Panc1 (cell line): ENCODE measurements around the gene MCM3AP. TPM values are rescaled to one million over a fixed set of nuclear protein-coding genes. Genes with fewer than 3 reads are reported as not detected.

Experiments used
- ATAC-seq: fragments of 200-7000 bp; cut with Tn5 transposase; 2 replicates; pipeline ENCODE4 v1.9.1; 2020; ENCODE audit warnings: mild to moderate bottlenecking, moderate library complexity
- BruUV-seq: library from RNA; stranded (reverse); fragments of 400-500 nt; replicated peaks from 2 replicates; lab custom pipeline; 2021; lab: Mats Ljungman, UMichigan
- CTCF ChIA-PET: fragments of 300-600 bp; sonication (Branson Sonifier 250); formaldehyde crosslinking; loops from one replicate; lab custom pipeline; 2022; ENCODE audit warnings: antibody characterized with exemption; lab: Charles Lee
- POLR2A ChIA-PET: fragments of 300-600 bp; sonication (Branson Sonifier 250); formaldehyde crosslinking; loops from one replicate; lab custom pipeline; 2022; ENCODE audit warnings: antibody characterized with exemption; lab: Charles Lee
- DNase-seq: peaks from one replicate; pipeline ENCODE4 v3.0.0-alpha.2; 2010; ENCODE audit warnings: low read depth, low spot score
- H3K27ac ChIP-seq: 2 replicates; pipeline ENCODE4 v1.5.1; 2011; ENCODE audit warnings: mild to moderate bottlenecking, low read length, inconsistent platforms
- H3K27me3 ChIP-seq: fragments of 200-500 bp; sonication (Bioruptor generic); 2 replicates; pipeline ENCODE4 v1.6.0; 2014; ENCODE audit warnings: low read length, inconsistent platforms; ENCODE audit not compliant: control insufficient read depth, insufficient read depth
- H3K36me3 ChIP-seq: fragments of 200-500 bp; sonication (Bioruptor generic); 2 replicates; pipeline ENCODE4 v1.5.1; 2014; ENCODE audit warnings: inconsistent platforms, mild to moderate bottlenecking, low read length, moderate library complexity; ENCODE audit not compliant: control insufficient read depth, insufficient read depth
- H3K4me1 ChIP-seq: 2 replicates; pipeline ENCODE4 v1.5.1; 2011; ENCODE audit warnings: inconsistent platforms, mild to moderate bottlenecking, low read length, moderate library complexity; ENCODE audit not compliant: control insufficient read depth, insufficient read depth
- H3K4me3 ChIP-seq, 2 experiments: 2 replicates each; pipeline ENCODE4 v1.5.1; 2011 to 2012; ENCODE audit warnings: low read depth in 2 of 2, low read length in 2 of 2, mild to moderate bottlenecking in 2 of 2, inconsistent platforms in 1 of 2, moderate library complexity in 1 of 2
- H3K9me3 ChIP-seq: fragments of 200-500 bp; sonication (Bioruptor generic); 2 replicates; pipeline ENCODE4 v1.5.1; 2014; ENCODE audit warnings: low read depth, mild to moderate bottlenecking, inconsistent platforms, low read length, moderate library complexity; ENCODE audit not compliant: control insufficient read depth, insufficient read depth
- POLR2AphosphoS5 ChIP-seq: IDR thresholded peaks from 2 replicates; pipeline ENCODE4 v1.6.1; 2012; ENCODE audit warnings: mild to moderate bottlenecking, low read depth, low read length, moderate library complexity
- SIN3A ChIP-seq: IDR thresholded peaks from 2 replicates; pipeline ENCODE4 v1.6.1; 2012; ENCODE audit warnings: low read depth, mild to moderate bottlenecking, low read length, moderate library complexity, borderline replicate concordance; ENCODE audit not compliant: insufficient read depth
- TCF7L2 ChIP-seq: IDR thresholded peaks from 2 replicates; pipeline ENCODE4 v1.6.1; 2011; ENCODE audit warnings: mild to moderate bottlenecking, low read depth, low read length, inconsistent platforms
- in situ Hi-C: cut with HindIII; loops from 2 replicates; pipeline ENCODE4 v1.10.0; 2016; ENCODE audit warnings: low sequenced_read_pairs, low pct_unique_long_range_greater_than_20kb
- intact Hi-C: fragments of 100-400 bp; cut with micrococcal nuclease; formaldehyde crosslinking; loops from one replicate; pipeline ENCODE4 v1.10.0; 2022; ENCODE audit not compliant: unreplicated experiment
- total RNA-seq: library from RNA; stranded (reverse); gene quantifications from one replicate; pipeline ENCODE4 v1.2.1, GENCODE V29; 2021; ENCODE audit not compliant: unreplicated experiment
- TF ChIP-seq, protein P1 (sequence below): fragments of 450-650 bp; IDR thresholded peaks from 2 replicates; pipeline ENCODE4 v1.5.1; 2017; ENCODE audit warnings: mild to moderate bottlenecking
- TF ChIP-seq, protein P2 (sequence below), 2 experiments: IDR thresholded peaks; 2 replicates each; pipeline ENCODE4 v1.6.1; 2011 to 2012; ENCODE audit warnings: low read depth in 2 of 2, control low read depth in 1 of 2, low read length in 1 of 2, mild to moderate bottlenecking in 1 of 2, moderate library complexity in 1 of 2; ENCODE audit not compliant: insufficient read depth in 1 of 2

The MCM3AP gene
- total RNA-seq, 1 experiment from 2014 or later: 95.0 TPM

DNA sequence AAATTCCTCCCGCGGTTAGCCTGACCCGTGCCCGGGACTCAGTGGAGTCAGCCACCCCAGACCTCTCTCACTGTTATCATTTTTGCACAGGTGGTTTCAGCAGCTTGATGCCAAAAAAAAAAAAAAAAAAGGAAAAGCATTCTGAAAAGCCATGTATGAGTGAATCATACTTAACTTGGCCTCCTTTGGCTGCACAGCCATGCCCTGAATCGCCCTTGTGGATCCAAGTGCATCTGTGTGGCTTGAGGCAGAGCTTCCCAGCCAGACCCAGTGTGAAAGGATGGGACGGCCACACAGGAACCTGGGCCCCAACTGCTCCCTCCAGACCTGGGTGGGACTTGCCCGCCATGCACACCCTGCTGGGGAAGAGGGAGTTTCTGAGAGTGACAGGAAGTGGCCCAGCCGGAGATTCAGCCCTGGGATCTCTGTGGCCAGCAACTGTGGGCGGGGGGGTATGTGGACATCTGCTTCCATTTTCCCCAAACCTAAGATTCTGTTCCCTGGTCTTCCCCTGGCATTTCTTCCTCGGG lies 9.3 kb upstream of the MCM3AP start:
- POLR2A ChIA-PET: no interaction called here
- H3K27ac ChIP-seq: 0 out of 2 replicates have a peak overlapping the region, but pooled peaks have one; percentile 29

DNA sequence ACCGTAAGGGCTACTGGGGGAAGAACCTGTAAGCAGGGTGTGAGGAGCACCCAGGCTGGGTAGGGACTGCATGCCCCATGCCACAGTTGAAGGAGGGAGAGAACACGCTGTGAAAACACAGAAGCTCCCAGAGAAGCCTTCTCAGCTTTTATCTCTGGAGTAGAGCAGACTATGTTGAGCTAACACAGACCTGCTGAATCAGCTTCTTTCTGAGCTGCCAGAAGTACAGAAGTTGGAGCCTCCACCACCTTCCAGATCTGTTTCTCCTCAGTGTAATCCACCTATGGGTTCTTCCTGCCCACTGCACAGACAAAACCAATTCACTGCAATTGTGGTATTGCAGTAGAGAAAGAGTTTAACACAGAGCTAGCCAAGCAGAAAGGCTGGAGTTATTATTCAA lies 6.2 kb upstream of the MCM3AP start:
- Histone ChIP-seq H3K9me3 (no peaks in the 10 kb centered on the region; the same call in 1 of the 2 replicates), H3K4me1 (peaks cover 11% of the 10 kb centered on the region), H3K4me3 (no peak overlapping the region), H3K27me3 (no peaks in the 10 kb centered on the region), H3K36me3 (peaks cover 2% of the 10 kb centered on the region; the same call in 1 of the 2 replicates), H3K27ac (no peak overlapping the region)
- no peak for TF ChIP-seq TCF7L2
- TF ChIP-seq POLR2AphosphoS5: no peak
- TF ChIP-seq, protein P1, sequence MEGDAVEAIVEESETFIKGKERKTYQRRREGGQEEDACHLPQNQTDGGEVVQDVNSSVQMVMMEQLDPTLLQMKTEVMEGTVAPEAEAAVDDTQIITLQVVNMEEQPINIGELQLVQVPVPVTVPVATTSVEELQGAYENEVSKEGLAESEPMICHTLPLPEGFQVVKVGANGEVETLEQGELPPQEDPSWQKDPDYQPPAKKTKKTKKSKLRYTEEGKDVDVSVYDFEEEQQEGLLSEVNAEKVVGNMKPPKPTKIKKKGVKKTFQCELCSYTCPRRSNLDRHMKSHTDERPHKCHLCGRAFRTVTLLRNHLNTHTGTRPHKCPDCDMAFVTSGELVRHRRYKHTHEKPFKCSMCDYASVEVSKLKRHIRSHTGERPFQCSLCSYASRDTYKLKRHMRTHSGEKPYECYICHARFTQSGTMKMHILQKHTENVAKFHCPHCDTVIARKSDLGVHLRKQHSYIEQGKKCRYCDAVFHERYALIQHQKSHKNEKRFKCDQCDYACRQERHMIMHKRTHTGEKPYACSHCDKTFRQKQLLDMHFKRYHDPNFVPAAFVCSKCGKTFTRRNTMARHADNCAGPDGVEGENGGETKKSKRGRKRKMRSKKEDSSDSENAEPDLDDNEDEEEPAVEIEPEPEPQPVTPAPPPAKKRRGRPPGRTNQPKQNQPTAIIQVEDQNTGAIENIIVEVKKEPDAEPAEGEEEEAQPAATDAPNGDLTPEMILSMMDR: no peak
- TF ChIP-seq, protein P2, sequence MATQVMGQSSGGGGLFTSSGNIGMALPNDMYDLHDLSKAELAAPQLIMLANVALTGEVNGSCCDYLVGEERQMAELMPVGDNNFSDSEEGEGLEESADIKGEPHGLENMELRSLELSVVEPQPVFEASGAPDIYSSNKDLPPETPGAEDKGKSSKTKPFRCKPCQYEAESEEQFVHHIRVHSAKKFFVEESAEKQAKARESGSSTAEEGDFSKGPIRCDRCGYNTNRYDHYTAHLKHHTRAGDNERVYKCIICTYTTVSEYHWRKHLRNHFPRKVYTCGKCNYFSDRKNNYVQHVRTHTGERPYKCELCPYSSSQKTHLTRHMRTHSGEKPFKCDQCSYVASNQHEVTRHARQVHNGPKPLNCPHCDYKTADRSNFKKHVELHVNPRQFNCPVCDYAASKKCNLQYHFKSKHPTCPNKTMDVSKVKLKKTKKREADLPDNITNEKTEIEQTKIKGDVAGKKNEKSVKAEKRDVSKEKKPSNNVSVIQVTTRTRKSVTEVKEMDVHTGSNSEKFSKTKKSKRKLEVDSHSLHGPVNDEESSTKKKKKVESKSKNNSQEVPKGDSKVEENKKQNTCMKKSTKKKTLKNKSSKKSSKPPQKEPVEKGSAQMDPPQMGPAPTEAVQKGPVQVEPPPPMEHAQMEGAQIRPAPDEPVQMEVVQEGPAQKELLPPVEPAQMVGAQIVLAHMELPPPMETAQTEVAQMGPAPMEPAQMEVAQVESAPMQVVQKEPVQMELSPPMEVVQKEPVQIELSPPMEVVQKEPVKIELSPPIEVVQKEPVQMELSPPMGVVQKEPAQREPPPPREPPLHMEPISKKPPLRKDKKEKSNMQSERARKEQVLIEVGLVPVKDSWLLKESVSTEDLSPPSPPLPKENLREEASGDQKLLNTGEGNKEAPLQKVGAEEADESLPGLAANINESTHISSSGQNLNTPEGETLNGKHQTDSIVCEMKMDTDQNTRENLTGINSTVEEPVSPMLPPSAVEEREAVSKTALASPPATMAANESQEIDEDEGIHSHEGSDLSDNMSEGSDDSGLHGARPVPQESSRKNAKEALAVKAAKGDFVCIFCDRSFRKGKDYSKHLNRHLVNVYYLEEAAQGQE (IDR thresholded peaks at IDR 0.05; ENCODE audit: insufficient read depth in 1 of 2, low read depth in 2 of 2, low read length in 1 of 2): no peak
- TF ChIP-seq SIN3A: no peak
- ChIA-PET POLR2A (no interaction called here), CTCF (interaction anchor here (0.6 kb wide), 1 partner anchor 76 kb away, joined by 4 read pairs; no protein-coding TSS in a partner anchor)
- intact Hi-C loops: no loop called here
- in situ Hi-C loops: no loop called here
- DNase-seq (no peak), ATAC-seq (no peak)
- BruUV-seq: no TSS peak

More for the DNA sequence above, 9.3 kb upstream of the MCM3AP start:
- CTCF ChIA-PET: no interaction called here
- DNase-seq: no peak
- in situ Hi-C loops (no loop called here), intact Hi-C loops (no loop called here)
- no TSS peak for BruUV-seq
- H3K36me3 ChIP-seq: no peaks in the 10 kb centered on the region
- ATAC-seq: peak; percentile 87
- no peaks in the 10 kb centered on the region for H3K27me3 ChIP-seq
- H3K9me3 ChIP-seq: no peaks in the 10 kb centered on the region; the same call in 1 of the 2 replicates
- peaks cover 5% of the 10 kb centered on the region for H3K4me1 ChIP-seq
- no peak overlapping the region for H3K4me3 ChIP-seq
- TF ChIP-seq, protein P2 (IDR thresholded peaks at IDR 0.05; ENCODE audit: insufficient read depth in 1 of 2, low read depth in 2 of 2, low read length in 1 of 2): no peak
- TF ChIP-seq POLR2AphosphoS5 (no peak), SIN3A (no peak), TCF7L2 (no peak)
- TF ChIP-seq, protein P1: no peak
